ENCODE results near the gene ZDHHC11B.
"Not testable (repeated sequence)": the region's sequence is repeated elsewhere in the genome, so short reads cannot be mapped to it uniquely, and the experiment has no call there.

The ZDHHC11B gene

DNA sequence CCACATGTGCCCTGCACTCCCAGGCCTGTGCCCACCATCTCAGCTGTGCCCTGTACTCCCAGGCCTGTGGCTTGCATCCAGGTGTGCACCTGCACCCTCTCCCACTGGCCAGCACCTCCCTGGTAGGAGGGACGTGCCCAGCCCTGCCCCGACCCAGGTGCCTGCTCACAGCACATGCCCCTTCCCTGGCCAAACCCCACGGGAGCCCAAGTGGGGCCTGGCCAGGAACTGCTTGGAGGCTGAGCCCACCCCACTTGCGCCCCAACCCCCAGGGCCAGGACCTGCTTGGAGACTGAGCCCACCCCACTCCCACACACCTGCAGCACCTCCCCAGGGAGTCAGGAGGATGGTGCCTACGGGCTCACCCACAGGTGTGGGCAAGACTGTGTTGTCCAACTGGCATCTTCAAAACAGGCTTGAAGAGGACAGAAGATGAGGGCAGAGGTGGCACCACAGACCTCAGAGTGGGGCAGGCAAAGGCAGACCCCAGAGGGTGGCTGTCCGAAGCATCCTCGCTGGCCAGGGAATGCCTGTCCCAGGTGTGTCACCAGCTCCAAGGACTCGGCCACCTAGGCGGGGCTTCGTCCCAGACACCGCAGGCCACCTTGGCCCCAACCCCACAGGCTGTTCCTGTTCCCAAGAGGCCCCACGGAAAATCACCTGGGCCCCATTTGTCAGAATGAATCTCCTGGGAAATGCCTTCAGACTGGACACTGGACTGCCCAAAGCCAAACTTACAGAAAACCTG, 10.8 kb downstream of the ZDHHC11B start:
- TF ChIP-seq, protein P1, sequence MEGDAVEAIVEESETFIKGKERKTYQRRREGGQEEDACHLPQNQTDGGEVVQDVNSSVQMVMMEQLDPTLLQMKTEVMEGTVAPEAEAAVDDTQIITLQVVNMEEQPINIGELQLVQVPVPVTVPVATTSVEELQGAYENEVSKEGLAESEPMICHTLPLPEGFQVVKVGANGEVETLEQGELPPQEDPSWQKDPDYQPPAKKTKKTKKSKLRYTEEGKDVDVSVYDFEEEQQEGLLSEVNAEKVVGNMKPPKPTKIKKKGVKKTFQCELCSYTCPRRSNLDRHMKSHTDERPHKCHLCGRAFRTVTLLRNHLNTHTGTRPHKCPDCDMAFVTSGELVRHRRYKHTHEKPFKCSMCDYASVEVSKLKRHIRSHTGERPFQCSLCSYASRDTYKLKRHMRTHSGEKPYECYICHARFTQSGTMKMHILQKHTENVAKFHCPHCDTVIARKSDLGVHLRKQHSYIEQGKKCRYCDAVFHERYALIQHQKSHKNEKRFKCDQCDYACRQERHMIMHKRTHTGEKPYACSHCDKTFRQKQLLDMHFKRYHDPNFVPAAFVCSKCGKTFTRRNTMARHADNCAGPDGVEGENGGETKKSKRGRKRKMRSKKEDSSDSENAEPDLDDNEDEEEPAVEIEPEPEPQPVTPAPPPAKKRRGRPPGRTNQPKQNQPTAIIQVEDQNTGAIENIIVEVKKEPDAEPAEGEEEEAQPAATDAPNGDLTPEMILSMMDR (IDR thresholded peaks at IDR 0.05; ENCODE audit: insufficient read depth, low read length, poor library complexity, severe bottlenecking) = no peak
- Histone ChIP-seq H3K36me3 (ENCODE audit: control insufficient read depth, insufficient read depth, low read length) (no peaks in the 10 kb centered on the region), H3K4me3 (replicated peaks; ENCODE audit: low read depth, low read length) (no peak overlapping the region), H3K27me3 (replicated peaks; ENCODE audit: control insufficient read depth, insufficient read depth, low read length) (no peaks in the 10 kb centered on the region; the same call in none of the 2 replicates)
- no peak for DNase-seq (ENCODE audit: extremely low read depth, insufficient read length)

GRCh38 chr5:772931-773330, 11.6 kb downstream of the ZDHHC11B start:
- H3K27me3 ChIP-seq (replicated peaks; ENCODE audit: control insufficient read depth, insufficient read depth, low read length); DNase-seq (ENCODE audit: extremely low read depth, insufficient read length); H3K36me3 ChIP-seq (ENCODE audit: control insufficient read depth, insufficient read depth, low read length); H3K4me3 ChIP-seq (replicated peaks; ENCODE audit: low read depth, low read length): not testable (repeated sequence)

DNA sequence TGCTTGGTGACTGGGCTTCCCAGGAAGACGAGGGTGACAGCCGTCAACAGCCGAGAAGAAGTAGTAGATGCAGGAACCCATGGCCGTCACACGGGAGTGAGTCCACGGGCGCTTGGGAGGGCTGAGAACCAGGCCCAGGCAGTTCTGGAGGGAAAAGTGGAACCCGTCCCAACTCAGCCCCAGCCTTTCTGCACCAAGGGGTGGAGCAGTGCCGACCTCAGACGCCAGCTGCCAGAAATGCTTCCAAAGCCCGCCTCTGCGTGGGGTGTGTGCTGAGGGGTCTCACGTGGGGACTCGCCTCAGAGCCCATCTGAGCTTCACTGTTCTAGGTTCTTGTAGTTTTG, 12.0 kb downstream of the ZDHHC11B start:
- not testable (repeated sequence) for DNase-seq (ENCODE audit: extremely low read depth, insufficient read length)

DNA sequence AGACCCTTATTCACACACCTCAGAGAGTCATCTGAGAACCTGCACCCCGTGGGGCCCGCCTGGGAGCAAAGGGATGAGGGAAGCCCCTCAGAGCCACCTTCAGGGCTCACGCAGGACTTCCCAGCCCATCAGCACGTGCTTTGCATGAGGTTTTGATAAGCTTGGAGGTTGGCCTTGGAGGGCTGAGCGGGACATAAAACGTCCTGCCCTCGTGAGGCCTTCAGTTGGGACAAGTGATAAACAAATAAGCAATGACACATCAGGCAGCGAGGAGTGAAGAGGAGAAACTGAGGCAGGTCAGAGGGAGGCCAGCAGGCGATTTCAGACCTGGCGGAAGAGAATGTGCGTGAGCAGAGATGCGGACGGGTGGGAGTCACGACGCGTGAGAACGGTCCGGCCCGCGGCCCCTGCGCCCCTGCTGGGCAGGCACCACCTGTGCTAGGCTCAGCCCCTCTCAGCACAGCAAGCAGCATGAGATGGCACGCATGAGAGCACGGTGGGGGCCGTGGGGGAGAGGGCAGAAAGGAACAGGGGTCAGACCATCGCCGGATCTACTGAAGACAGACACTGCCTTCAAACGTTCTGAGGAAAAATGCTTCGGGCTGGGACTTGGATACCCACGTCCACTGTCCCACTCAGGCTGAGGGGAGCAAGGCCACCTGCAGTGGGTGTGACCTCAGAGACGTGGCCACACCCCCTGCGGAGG, 12.5 kb downstream of the ZDHHC11B start:
- H3K4me3 ChIP-seq (replicated peaks; ENCODE audit: low read depth, low read length); DNase-seq (ENCODE audit: extremely low read depth, insufficient read length); H3K36me3 ChIP-seq (ENCODE audit: control insufficient read depth, insufficient read depth, low read length); H3K27me3 ChIP-seq (replicated peaks; ENCODE audit: control insufficient read depth, insufficient read depth, low read length): not testable (repeated sequence)

More for the DNA sequence above, 12.0 kb downstream of the ZDHHC11B start:
- not testable (repeated sequence) for H3K27me3 ChIP-seq (replicated peaks; ENCODE audit: control insufficient read depth, insufficient read depth, low read length); H3K4me3 ChIP-seq (replicated peaks; ENCODE audit: low read depth, low read length); H3K36me3 ChIP-seq (ENCODE audit: control insufficient read depth, insufficient read depth, low read length)

DNA sequence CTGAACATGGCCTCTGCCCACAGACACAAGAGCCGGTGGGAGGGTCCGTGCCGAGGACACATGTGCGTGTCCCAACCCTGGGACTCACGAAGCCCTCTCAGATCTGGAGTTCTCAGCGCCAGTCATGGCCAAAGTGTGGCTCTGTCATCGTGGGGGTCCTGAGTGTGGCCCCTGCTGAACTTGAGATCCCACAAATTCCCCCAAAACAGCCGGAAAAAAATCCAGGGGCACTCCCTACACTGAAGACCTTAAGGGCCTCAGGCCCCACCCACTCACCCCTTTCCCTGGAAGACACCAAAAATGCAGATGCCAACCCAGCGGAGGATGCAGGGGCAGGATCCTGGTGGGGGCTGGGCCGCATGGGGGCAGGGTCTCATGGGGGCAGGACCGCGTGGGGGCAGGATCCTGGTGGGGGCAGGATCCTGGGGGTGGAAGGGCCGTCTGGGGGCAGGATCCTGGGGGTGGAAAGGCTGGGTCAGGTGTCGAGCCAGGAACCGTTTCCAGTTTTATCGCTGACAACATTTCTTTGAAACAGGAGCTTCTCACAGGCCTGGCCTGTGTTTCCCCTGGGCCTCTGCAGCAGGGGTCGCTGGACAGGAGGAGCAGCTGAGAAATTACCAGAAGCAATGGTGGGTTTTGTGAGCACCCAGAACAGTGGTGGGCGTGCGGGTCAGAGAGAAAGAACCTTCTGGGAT, 13.3 kb downstream of the ZDHHC11B start:
- not testable (repeated sequence) for H3K4me3 ChIP-seq (replicated peaks; ENCODE audit: low read depth, low read length); H3K27me3 ChIP-seq (replicated peaks; ENCODE audit: control insufficient read depth, insufficient read depth, low read length); H3K36me3 ChIP-seq (ENCODE audit: control insufficient read depth, insufficient read depth, low read length); DNase-seq (ENCODE audit: extremely low read depth, insufficient read length)

DNA sequence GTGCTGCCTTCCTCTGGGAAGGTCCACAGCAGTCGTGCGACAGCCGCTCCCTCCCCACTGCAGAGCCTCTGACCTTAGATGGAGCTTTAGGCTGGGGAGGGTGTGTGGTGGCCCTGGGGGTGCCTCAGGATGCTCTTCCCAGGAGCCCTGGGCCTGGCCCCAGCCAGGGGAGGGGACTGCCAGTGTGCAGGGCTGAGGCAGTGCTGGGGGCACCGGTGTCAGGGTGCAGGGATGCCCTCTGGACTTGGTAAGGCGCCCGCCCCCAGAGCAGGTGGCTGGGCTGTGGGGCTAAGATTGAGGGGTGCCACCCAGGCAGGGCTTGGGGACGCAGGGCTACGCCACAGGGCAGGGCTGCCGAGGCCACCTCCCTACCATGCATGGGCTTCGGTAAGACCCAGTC, 13.9 kb downstream of the ZDHHC11B start:
- not testable (repeated sequence) for DNase-seq (ENCODE audit: extremely low read depth, insufficient read length); H3K36me3 ChIP-seq (ENCODE audit: control insufficient read depth, insufficient read depth, low read length); H3K27me3 ChIP-seq (replicated peaks; ENCODE audit: control insufficient read depth, insufficient read depth, low read length); H3K4me3 ChIP-seq (replicated peaks; ENCODE audit: low read depth, low read length)

- not testable (repeated sequence) for DNase-seq (ENCODE audit: extremely low read depth, insufficient read length); H3K27me3 ChIP-seq (replicated peaks; ENCODE audit: control insufficient read depth, insufficient read depth, low read length); H3K4me3 ChIP-seq (replicated peaks; ENCODE audit: low read depth, low read length); H3K36me3 ChIP-seq (ENCODE audit: control insufficient read depth, insufficient read depth, low read length)
Observed at GRCh38 chr5:769485-770145, 14.9 kb downstream of the ZDHHC11B start.

- no peaks in the 10 kb centered on the region for H3K36me3 ChIP-seq (ENCODE audit: control insufficient read depth, insufficient read depth, low read length)
- H3K27me3 ChIP-seq (replicated peaks; ENCODE audit: control insufficient read depth, insufficient read depth, low read length) = no peaks in the 10 kb centered on the region
- DNase-seq (ENCODE audit: extremely low read depth, insufficient read length) = no peak
- H3K4me3 ChIP-seq (replicated peaks; ENCODE audit: low read depth, low read length) = no peak overlapping the region
- TF ChIP-seq, protein P1 (IDR thresholded peaks at IDR 0.05; ENCODE audit: insufficient read depth, low read length, poor library complexity, severe bottlenecking) = no peak
Observed at GRCh38 chr5:766666-767431, 17.7 kb downstream of the ZDHHC11B start.
